A549 treated with RU486 at 1 μM for 4 hours (cell line): ENCODE measurements around the gene RIPPLY2. TPM values are rescaled to one million over a fixed set of nuclear protein-coding genes. Genes with fewer than 3 reads are reported as not detected.

Experiments used
- total RNA-seq: library from RNA; stranded (reverse); fragments of 200-300 nt; extraction: Qiagen RNA extraction; gene quantifications from 5 replicates; pipeline ENCODE4 v1.2.3, GENCODE V29; 2022; ENCODE audit warnings: low read depth

RIPPLY2 gene, protein sequence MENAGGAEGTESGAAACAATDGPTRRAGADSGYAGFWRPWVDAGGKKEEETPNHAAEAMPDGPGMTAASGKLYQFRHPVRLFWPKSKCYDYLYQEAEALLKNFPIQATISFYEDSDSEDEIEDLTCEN
- total RNA-seq: 0.46 to 0.91 TPM (median 0.84 TPM) in 3 of 5 replicates, not detected in the others

DNA sequence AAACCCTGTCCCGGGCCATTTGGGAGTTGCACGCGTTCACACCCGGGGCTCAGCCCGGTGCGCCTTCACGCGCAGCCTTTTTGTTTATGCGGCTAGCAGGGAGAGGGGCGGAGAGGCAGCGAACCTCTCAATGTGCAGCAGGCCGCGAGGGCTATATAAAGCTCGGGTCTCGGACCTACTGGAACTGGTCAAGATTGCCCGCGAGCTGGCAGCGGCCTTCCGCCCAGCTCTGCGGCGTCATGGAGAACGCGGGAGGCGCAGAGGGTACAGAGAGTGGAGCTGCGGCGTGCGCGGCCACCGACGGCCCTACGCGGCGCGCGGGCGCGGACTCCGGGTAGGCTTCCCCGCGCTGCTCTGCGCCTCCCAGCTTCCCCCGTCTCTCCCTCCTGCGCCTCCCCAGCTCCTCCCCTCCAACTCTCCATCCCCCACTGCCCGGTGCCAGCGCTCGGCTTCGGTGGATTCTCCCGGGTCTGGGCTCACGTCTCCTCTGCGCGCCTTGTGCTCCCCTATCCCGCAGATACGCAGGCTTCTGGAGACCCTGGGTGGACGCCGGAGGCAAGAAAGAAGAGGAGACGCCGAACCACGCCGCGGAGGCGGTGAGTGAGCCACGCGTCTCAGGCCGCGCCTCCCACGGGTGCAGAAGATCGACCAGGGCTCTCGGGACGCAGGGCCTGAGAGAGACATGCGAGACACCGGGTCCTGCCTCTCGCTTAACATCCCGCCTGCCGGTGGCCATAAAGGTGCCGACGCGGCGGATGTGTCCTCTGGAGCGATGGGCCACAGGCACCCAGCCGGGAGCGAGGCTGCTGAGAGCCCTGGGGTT, at the start of gene RIPPLY2:
Gene RIPPLY2 (plus strand): TSS at position 183 of the 823 bp plus-strand sequence. CDS start 57 bp downstream, at position 240.

DNA sequence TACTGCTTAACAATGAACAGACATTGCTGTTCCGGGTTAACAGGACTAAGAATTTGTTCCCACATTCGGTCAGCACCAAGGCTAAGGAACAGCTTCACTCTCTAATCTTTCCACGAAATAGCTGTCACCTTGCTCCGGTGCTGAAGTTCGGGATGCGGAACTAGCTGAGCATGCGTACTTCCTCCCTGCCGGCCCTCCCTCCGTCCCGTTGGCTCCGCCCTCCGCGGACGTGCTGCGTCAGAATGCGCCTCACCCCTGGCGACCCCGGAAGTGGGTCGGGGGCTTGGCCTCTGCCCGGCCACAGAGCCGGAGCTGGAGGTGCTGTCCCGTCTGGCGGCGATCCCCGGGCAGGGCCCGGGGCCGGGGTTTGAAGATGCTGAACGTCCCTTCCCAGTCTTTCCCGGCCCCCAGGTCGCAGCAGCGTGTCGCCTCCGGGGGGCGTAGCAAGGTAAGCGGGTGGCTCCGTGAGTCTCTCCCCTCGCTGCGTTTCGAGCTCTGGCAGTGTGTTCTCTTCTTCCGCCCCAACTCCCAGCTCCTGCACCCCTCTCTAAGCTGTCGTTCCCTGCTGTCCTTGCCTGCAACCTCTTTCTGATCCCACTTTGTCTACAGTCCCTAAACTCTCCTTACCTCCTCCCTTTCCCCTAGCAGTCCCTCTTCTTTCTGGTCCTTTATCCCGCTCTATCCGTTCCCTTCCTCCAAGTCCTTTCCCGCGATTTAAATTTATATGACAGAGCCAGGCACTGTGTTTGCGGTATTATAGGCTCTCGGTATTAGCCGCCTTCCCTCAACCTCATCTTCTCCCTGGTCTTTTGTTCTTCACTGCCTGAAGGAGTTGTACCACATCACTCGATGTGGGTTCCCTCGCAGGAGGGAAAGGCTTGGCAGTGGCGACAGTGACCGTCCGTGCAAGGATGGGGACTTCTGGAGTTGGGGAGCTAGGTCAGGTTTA, 6.5 kb downstream of the RIPPLY2 start, which contains the start of gene CYB5R4:
Gene CYB5R4 (plus strand): TSS at position 280 of the 949 bp plus-strand sequence. CDS start 94 bp downstream, at position 374.

Other genes with a start within 250 kb of the RIPPLY2 start
- gene SNAP91, start 144.3 kb upstream of the RIPPLY2 start, total RNA-seq: 0.26 to 0.46 TPM (median 0.31 TPM) in 4 of 5 replicates, not detected in the other
- gene CYB5R4, start 6.3 kb downstream of the RIPPLY2 start, total RNA-seq: 13.1 to 27.2 TPM (median 24.9 TPM) in 5 replicates
- gene MRAP2, start 180.4 kb downstream of the RIPPLY2 start, total RNA-seq: 1.1 to 1.7 TPM (median 1.3 TPM) in 5 replicates